ENCODE results near the gene MARVELD3. TPM values are rescaled to one million over a fixed set of nuclear protein-coding genes. Genes with fewer than 3 reads are reported as not detected.

The MARVELD3 gene
- total RNA-seq, 2 donors from 2014 or later: 11.4 to 20.0 TPM

DNA sequence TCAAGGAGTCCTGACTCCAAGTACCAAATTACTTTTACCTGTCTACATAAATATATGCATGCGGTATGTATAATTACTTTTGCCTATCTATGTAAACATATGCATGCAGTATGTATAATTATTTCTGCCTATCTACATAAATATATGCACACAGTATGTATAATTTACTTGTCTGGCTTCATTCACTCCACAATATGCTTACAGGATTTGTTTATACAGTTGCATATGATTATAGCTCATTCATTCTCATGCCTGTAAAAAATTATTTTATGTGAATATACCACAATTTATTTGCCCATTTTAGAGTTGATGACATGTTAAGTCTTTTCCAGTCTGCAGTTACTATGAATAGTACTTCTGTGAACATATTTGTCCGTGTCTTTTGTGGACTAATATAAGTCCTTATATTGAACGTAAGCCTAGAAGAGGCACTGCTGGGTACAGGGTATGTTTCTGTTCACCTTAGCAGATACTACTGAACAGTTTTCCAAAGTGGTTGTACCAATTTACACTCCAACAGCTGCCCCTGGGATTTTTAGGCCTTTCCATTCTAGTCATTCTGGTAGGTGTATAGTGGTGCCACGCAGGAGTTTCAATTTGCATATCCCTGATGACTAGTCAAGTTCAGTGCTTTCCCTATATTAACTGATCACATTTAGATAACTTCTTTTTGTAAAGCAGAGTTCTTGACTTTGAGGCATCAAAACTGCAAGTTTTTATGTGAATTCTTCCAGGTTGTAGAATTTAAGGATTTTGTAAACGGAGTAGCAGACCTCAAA is 47.0 kb downstream of the MARVELD3 start:
- 94% methylated on average over 5 of the region's 5 CpGs for WGBS
- Histone ChIP-seq H3K36me3 (no peaks in the 10 kb centered on the region), H3K27me3 (replicated peaks; ENCODE audit: insufficient read depth) (no peaks in the 10 kb centered on the region), H3K4me3 (no peak overlapping the region), H3K27ac (no peak overlapping the region), H3K9me3 (no peaks in the 10 kb centered on the region), H3K4me1 (replicated peaks) (no peaks in the 10 kb centered on the region)
- no peak for DNase-seq (ENCODE audit: low spot score)
- TF ChIP-seq POLR2A (IDR thresholded peaks at IDR 0.05) (no peak), CTCF (IDR thresholded peaks at IDR 0.05) (no peak), POLR2AphosphoS5 (IDR thresholded peaks at IDR 0.05) (no peak)
- intact Hi-C loops (cut with DNase I): no loop called here

DNA sequence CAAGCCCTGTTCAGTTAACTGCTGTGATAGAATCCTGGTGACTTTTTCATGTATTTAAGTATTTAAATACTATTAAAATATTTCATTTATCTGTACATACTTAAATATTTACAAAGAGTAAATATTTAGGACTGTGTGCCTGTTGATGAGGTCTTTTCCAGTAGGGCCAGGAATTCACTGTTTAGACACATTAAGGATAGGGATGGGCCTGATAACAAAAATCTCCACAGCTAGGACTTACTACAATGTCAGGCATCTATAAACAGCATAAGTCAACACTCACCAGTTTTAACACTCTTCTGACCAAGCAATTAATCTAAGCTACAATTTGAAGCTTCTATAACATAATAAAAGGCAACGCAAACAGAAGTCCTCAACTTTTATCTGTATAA is 47.6 kb downstream of the MARVELD3 start:
- H3K27me3 ChIP-seq (replicated peaks; ENCODE audit: insufficient read depth): no peaks in the 10 kb centered on the region
- H3K4me3 ChIP-seq: no peak overlapping the region
- H3K36me3 ChIP-seq: no peaks in the 10 kb centered on the region
- no peak overlapping the region for H3K27ac ChIP-seq
- no peak for TF ChIP-seq CTCF (IDR thresholded peaks at IDR 0.05)
- no peak for TF ChIP-seq POLR2AphosphoS5 (IDR thresholded peaks at IDR 0.05)
- no peak for TF ChIP-seq POLR2A (IDR thresholded peaks at IDR 0.05)
- 83% methylated on average over 1 of the region's 1 CpG for WGBS
- intact Hi-C loops (cut with DNase I): no loop called here
- H3K9me3 ChIP-seq: no peaks in the 10 kb centered on the region
- H3K4me1 ChIP-seq (replicated peaks): no peaks in the 10 kb centered on the region
- no peak for DNase-seq (ENCODE audit: low spot score)

DNA sequence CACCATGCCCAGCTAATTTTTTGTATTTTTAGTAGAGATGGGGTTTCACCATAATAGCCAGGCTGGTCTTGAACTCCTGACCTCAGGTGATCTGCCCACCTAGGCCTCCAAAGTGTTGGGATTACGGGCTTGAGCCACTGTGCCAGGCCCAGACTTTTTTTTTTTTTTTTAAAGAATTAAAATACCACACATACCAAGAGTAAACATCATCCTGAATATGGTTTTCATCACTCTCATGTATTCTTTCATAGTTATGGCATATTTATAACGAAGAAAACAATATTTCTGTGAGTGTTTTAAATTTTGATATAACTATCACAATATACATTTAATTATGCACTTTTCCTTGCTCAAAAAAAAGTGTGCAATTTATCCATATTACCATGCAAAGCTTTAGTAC is 48.2 kb downstream of the MARVELD3 start:
- H3K36me3 ChIP-seq: peaks cover 0 to 2% of the 10 kb centered on the region in 2 donors
- no peak overlapping the region for H3K4me3 ChIP-seq
- H3K9me3 ChIP-seq: no peaks in the 10 kb centered on the region
- no peaks in the 10 kb centered on the region for H3K27me3 ChIP-seq (replicated peaks; ENCODE audit: insufficient read depth)
- WGBS: 93% methylated on average over 2 of the region's 2 CpGs
- H3K27ac ChIP-seq: no peak overlapping the region
- DNase-seq (ENCODE audit: low spot score): no peak
- TF ChIP-seq POLR2AphosphoS5 (IDR thresholded peaks at IDR 0.05): no peak
- intact Hi-C loops (cut with DNase I): no loop called here
- no peaks in the 10 kb centered on the region for H3K4me1 ChIP-seq (replicated peaks)

- intact Hi-C loops (cut with DNase I): no loop called here
- no peak for DNase-seq (ENCODE audit: low spot score)
- no peaks in the 10 kb centered on the region for H3K4me1 ChIP-seq (replicated peaks)
- WGBS: 84% methylated on average over 3 of the region's 3 CpGs
- TF ChIP-seq POLR2A (IDR thresholded peaks at IDR 0.05) (no peak), CTCF (IDR thresholded peaks at IDR 0.05) (no peak), POLR2AphosphoS5 (IDR thresholded peaks at IDR 0.05) (no peak)
- H3K27ac ChIP-seq: no peak overlapping the region
- peaks cover 0 to 4% of the 10 kb centered on the region in 2 donors for H3K36me3 ChIP-seq
- H3K4me3 ChIP-seq: no peak overlapping the region
- no peaks in the 10 kb centered on the region for H3K27me3 ChIP-seq (replicated peaks; ENCODE audit: insufficient read depth)
- H3K9me3 ChIP-seq: no peaks in the 10 kb centered on the region
Measured at GRCh38 chr16:71675380-71675779, 49.4 kb downstream of the MARVELD3 start.

DNA sequence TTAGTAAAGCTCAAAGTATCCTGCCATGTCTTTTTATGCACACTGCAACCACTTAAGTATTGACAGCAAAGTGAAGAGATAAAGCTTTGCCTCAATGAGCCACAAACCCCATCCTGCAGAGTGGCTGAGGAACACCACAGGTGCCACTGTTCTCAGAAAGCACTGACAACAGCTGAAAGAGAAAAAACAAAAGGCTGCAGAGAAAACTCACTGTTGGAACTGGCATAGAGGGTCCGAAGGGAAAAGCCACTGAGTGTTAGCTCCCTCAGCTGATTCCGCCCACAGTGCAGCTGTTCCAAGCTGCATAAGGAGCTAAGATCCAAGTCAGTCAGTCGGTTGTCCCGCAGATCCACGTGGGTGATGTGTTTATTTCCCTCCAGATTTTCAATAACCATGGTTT is 50.3 kb downstream of the MARVELD3 start:
- 85% methylated on average over 5 of the region's 5 CpGs for WGBS
- H3K4me1 ChIP-seq (replicated peaks): no peaks in the 10 kb centered on the region
- H3K36me3 ChIP-seq: peaks cover 0 to 4% of the 10 kb centered on the region in 2 donors
- intact Hi-C loops (cut with DNase I): no loop called here
- no peaks in the 10 kb centered on the region for H3K9me3 ChIP-seq
- H3K27me3 ChIP-seq (replicated peaks; ENCODE audit: insufficient read depth): no peaks in the 10 kb centered on the region
- no peak overlapping the region for H3K4me3 ChIP-seq
- TF ChIP-seq POLR2AphosphoS5 (IDR thresholded peaks at IDR 0.05): no peak
- no peak for TF ChIP-seq CTCF (IDR thresholded peaks at IDR 0.05)
- no peak overlapping the region for H3K27ac ChIP-seq
- DNase-seq (ENCODE audit: low spot score): no peak
